ENCODE data around the gene MS4A4A.
"Not testable (repeated sequence)": the region's sequence is repeated elsewhere in the genome, so short reads cannot be mapped to it uniquely, and the experiment has no call there.

MS4A4A gene

DNA sequence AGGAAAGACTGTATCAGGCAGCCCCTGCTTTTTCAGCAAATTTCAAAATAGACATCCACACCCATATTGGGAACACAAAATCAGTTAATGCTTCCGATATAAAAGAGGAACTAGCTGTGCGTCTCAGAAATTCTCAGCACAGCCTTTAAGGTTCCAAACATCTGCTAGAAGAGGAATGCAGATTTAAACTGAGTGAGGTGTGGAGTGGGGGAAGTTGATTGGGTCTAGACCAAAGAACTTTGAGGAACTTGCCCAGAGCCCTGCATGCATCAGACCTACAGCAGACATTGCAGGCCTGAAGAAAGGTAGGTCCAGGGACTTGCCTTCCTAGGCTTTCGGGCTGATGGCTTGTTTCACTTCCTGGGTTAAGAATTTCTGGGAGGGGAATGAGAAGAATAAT lies at the start of gene MS4A4A:
Gene MS4A4A, plus strand, starts transcription at position 255 of the 400 bp plus-strand sequence. Its CDS starts 10 bp downstream, at position 265.
- DNase-seq: peak in 7 of 58 donors; percentile 6 to 34 (median 12)

DNA sequence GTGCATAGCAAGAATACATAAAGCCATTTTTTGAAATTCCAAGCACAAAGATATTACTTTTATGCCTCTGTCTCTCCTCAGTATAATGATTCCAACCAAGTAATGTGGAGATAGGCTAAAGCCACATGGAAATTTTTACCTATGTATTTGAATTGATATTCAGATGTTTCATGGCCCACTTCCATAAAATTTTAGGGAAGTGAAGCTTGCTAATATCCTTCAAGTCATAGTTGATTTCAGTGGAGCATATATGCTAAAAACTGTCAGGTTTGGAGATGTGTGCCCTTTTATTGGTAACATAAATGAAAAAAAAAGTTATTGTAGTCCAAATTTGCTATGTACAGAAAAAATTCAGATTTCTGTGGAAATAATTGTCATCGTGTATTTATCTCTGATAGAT lies 49.8 kb upstream of the MS4A4A start:
- no peak for DNase-seq

DNA sequence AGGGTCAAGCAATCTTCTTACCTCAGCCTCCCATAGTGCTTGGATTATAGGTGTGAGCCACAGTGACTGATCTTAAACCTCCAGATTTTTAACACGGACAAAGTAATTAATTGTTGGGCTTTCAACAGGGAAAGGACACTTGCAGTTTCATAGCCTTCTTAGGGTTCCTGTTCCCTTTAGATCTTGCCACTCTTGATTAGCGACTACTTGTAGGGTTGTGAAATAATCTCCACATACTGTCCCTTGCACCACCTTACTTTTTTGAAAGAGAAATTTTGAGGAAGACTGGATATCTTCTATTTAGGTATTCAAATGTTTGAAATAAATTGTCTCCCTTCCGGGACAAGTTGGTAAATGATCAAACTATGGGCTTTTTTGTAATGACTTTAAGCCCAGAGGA lies 45.1 kb upstream of the MS4A4A start:
- no peak for DNase-seq

DNA sequence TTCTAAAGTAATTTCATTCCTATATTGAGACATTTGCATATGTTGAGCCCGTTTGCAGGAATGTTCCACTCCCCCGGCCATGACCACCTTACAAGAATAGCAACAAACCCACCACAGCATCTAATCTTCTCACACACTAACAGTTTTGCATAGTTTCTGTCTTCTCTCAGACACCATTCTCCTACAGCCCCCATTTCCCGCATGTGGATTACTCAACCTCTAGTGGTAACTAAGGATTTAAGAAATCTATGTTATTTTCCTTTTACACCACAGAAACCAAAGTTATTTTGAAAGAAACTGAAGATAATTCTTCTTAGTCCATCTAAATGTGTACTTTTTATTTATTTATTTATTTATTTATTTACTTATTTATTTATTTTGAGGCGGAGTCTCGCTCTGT lies 39.8 kb upstream of the MS4A4A start:
- no peak for DNase-seq

DNA sequence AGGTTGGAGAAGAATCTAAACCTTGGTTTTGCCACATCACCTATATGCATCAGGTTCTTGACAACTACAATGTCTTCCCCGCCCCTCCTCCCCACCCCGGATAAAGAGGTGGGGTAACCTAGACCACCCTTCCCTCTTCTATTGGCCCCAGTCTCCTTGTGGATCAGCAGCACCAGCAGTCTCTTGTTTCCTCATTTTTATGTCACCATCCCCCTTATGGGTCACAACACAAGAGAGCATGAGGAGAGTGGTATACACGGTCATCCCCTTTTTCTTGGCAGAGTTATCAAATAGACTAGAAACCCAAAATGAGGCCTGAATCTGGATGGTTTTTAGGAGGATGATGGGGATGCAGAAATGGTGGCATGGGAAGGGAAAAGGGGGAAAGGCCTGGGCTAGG lies 38.7 kb upstream of the MS4A4A start:
- no peak for DNase-seq

DNA sequence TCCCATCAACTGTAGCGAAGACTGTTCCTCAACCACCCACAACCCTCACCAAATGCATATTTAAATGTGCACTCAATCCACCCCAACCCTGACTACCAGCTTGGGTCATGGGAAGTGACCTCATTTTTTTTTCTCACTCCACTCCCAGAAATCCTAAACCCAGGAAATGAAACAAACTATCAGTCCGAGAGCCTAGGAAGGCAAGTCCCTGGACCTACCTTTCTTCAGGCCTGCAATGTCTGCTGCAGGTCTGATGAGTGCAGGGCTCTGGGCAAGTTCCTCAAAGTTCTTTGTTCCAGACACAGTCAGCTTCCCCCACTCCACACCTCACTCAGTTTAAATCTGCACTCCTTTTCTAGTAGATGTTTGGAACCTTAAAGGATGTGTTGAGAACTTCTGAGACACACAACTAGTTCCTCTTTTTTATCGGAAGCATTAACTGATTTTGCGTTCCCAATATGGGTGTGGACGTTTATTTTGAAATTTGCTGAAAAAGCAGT lies 37.7 kb upstream of the MS4A4A start, which contains the start of gene MS4A4E:
Gene MS4A4E, minus strand, starts transcription at position 398 of the 500 bp plus-strand sequence. CDS start 13,082 bp downstream, outside the sequence.
- no peak for DNase-seq

DNA sequence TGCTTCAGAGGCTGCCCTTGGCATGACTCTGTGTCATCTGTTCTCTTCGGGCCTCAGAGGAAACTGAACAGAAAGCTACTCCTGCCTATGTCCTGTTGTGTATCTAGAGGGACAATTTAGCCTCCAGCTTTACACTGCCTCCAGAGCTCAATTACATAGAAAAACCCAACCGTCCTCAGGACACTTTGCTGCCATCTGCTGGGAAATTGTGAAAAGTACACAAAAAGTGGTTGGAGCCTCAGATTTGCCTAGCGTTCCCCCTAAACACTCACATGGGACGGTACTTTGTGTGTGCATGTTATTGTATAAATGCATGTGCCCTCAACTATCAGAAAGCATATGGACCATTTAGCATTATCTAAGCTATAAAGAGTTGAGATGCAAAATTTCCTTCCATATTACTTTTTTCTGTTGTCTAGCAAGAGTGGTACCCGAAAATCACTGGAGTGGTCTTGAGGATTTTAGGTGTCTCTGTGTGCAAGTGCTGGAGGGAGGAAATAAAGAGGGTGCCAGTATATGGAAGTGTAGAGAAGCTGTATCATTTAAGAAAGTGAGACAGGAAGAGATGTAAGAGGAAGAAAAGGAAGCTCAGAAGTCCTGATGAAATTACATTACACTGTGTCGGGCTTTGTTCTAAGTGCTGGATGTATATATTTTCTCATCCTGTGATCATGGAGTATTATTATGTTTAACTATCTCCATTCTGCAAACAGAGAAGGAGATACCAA lies 28.8 kb upstream of the MS4A4A start:
- DNase-seq: peak in 3 of 58 donors; percentile 7 to 43 (median 18)

DNA sequence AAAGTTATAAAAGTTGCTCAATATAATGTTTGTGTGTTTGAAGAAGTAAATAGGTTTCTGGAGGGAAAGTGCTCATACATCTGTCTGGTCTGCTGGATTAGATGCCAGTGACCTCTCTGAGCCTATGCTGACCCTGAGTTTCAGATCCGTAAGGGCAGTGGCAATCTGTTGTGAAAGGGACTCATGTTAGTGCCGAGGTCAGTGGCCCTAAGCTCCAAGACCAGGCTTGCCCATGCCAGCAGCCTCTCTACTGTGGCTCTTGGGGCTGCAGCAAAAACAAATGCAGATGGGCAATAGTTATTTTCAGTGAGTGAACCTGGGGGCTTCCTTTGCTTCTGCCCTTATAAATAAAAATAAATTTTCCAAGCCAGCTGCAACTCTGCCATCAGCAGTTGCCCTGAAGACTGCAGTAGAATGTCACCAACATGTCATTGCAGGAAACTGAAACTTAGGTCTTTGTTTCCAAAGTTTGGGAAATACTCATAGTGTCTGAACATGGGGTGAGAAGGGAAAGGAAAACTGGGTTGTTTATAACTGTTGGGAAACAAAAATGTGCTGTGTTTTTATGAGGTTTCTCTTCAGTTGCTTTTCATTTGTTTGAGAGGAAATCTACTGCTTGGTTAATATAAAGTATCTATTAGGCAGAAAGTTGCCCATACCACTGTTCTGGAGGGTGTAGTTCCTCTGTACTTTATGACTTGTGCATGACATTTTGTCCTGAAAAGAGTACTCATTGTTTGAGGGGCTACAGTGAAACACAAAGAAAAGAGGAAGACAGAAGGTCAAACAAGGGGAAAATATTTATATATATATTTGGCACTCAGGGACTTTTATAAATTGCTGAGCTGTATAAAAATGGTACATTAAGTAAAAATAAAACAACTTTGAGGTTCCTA lies 28.0 kb upstream of the MS4A4A start:
- DNase-seq: no peak

DNA sequence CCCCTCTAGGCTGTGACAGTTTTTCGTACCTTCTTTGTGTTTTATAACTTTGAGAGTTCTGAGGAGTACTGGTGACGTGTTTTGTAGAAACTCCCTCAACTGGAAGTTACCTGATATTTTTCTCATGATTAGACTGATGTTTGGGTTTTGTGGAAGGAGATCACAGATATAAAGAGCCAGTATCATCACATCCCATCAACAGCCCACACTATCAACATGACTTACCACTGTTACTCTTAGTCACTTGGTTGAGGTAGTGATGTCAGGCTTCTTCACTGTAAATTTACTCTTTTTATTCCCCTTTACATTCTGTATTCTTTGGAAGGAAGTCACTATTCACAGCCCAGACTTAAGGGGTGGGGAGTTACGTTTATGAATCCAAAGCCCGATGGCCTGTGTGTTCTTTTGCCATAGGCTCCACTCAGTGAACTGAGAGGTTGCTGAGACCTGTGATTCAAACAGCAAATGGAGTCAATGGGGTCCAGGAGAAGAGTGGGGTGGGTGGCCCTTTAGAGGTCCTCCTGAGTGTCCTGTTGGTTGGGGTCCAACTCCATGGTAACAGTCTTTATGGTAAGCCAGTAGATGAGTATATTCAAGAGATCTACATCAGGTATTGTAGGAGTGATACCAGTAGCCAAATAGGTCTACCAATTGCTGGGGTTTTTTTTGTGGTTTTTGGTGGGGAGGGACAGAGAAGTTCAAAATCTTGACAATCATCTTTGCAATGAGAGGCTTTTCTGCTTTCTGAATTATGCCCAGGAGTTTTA lies 22.3 kb upstream of the MS4A4A start:
- no peak for DNase-seq

DNA sequence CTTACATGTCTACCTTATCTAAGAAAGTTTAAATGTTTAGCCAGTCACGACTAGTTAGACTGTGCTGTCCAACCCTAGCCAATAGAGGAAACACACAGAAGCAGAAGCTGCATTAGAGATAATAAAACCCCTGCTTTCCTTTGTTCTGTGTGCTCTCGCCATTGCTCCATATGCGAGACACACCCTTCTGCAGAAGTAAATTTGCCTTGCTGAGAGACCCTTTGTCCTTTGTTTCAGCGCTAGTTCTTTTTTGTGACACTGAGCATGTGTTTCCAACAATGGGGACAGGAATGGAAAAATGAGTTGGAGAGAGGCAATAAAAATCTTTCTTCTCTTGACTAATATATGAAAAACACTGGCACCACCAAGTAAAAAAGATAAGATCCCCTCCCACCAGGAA lies 19.5 kb upstream of the MS4A4A start:
- no peak for DNase-seq

DNA sequence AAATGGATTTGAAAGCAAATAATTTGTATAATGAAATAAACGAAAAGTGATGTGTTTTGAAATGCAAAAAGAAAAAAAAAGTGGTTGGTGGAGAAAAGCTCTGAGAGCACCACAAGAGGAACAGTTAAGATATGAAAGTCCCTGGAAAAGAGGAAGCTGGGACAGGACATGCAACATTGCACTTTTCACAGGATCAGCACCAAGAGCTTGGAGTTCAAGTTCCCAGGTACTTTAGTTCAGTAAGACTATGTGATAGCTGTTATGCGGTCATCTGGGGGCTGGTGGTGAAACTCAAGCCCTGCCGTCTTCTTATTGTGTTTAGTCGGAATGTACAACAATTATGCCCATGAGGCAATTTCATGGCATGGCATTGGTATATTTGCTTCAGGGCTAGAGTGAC lies 17.1 kb upstream of the MS4A4A start:
- DNase-seq: no peak

DNA sequence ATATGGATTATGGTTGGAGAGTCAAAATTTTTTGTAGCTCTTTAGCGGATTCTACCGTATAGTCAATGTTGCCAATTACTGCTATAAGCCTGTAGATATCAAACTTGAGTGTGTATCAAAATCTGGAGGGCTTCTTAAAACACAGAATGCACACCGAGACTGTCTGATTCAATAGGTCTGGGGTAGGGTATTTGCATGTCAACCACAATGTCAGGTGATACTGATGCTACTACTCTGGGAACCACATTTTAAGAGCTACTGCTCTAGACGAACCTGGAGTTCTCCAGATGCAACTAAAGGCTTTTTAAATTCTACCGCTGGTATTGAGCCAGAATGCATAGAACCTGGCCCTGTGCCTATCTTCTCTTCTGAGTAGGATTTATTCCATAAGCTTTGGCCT lies 15.8 kb upstream of the MS4A4A start:
- no peak for DNase-seq

DNA sequence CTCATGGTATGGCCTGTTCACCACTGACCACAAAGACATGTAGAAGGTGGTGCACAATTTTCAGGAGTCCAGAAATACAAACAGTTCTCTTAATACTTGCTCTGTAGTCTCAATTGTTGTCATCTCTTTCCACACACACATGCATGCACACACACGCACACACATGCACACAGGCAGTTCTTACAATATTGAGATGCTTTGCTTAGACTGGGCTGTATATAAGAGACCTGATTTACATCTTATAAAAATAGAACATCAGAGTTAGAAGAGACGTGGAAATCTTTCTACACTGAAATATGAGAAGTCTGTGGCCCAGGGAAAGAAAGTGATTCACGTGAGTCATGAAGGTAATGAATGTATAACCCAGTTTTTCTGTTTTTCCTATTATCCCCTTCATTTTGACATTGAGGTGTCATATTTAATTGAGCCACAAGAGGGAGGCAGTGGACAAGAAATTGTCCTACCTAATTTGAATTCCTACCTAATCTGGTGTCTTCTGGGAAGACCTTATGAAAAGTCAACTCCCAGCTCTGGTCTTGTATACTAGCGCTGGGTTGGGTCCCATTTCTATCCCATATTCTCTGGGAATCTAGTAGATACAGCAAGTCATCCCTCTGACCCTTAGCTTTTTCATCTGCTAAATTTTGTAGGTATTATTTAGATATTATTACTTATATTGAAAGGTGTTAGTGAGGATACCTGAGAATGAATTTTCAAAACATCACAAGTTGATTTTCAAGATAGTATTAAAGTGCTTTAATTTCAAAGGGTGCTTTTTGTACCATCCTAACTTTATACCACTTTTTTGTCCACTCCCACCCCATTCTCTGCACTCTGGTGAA lies 14.9 kb upstream of the MS4A4A start:
- peak in 3 of 58 donors; percentile 8 to 39 (median 33) for DNase-seq

DNA sequence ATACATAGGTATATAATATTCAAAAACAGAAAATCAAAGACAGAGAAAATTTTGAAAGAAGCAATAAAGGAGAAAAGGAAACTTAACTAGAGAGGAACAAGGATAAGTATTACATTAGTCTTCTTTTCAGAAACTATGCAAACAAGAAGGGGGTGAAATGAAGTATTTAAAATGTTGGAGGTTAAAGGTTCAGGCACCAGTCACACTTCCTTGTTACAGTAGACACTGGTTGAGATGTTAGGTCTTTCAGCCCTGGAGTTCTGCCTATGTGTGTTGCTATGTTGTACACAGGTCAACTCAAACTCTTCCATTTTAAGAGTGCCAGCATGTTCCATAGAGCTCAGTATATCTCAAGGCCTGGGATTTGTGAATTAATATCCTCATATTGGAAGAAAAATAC lies 6.0 kb upstream of the MS4A4A start:
- no peak for DNase-seq

DNA sequence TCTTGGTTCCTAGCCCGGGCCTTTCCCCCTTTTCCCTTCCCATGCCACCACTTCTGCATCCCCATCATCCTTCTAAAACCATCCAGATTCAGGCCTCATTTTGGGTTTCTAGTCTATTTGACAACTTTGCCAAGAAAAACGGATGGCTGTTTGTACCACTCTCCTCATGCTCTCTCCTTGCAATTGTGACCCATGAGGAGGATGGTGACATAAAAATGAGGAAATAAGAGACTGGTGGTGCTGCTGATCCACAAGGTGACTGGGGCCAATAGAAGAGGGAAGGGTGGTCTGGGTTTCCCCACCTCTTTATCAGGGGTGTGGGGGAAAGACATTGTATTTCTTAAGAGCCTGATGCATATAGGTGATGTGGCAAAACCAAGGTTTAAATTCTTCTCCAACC lies 1.0 kb downstream of the MS4A4A start:
- no peak for DNase-seq

DNA sequence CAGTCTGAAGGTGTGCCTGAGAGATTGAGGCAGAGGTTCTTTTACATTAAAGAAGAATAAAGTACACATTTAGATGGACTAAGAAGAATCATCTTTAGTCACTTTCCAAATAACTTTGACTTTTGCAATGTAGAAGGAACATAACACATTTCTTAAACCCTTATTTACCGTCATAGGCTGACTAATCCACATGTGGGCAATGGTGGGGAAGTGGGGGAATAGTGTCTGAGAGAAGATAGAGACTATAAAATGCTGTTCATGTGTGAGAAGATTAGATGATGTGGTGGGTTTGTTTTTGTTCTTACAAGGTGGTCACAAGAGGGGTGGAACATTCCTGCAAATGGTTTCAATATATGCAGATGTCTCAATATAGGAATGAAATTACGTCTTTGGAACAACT lies 1.8 kb downstream of the MS4A4A start:
- DNase-seq: no peak

DNA sequence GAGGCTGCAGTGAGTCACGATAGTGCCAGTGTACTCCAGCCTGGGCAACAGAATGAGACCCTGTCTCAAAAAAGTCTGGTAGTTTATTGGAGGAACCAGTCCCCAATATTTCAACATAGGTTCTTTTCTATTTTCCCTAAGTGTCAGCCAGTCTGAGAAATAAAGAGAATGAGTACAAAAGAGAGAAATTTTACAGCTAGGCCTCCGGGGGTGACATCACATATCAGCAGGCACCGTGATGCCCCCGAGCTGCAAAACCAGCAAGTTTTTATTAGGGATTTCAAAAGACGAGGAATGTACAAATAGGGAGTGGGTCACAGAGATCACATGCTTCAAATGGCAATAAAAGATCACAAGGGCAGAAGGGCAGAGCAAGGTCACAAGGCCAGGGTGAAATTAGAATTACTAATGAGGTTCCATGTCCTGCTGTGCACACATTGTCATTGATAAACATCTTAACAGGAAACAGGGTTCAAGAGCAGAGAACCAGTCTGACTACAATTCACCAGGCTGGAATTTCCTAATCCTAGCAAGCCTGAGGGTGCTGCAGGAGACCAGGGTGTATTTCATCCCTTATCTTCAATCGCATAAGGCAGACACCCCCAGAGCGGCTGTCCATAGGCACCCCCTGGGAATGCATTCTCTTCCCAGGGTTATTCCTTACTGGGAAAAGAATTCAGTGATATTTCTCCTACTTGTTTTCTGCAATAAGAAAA lies 5.1 kb downstream of the MS4A4A start:
- not testable (repeated sequence) for DNase-seq

DNA sequence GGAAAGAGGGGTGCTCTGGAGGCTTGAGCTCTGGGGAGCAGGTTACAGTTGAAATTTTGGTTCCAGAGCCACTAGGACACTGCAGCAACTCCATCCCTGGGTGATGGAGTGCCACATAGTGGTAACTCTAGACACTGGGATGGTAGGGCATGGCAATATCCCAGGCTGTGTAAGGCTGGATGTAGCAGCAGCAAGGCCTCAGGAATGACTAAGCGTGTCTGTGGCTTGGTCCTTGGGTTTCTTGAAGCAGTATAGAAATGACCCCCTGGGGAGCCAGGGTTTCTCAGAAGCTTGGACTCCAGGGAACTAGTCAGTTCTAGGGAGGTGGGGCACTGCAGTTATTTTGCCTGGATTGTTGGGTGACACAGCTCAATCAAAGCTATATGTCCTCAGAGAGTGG lies 8.1 kb downstream of the MS4A4A start:
- DNase-seq: no peak

DNA sequence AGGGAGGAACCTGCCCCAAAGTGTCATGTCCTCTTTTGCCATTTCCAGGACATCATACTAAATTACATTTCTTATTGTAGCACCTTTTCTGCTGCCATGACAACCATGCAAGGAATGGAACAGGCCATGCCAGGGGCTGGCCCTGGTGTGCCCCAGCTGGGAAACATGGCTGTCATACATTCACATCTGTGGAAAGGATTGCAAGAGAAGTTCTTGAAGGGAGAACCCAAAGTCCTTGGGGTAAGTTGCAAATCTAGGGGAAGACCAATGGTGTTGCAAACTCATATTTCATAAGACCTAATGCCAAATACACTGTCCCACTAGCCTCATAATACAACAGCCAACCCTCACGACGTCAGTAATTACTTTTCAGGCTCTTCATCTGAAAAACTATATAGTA lies 11.7 kb downstream of the MS4A4A start:
- no peak for DNase-seq

DNA sequence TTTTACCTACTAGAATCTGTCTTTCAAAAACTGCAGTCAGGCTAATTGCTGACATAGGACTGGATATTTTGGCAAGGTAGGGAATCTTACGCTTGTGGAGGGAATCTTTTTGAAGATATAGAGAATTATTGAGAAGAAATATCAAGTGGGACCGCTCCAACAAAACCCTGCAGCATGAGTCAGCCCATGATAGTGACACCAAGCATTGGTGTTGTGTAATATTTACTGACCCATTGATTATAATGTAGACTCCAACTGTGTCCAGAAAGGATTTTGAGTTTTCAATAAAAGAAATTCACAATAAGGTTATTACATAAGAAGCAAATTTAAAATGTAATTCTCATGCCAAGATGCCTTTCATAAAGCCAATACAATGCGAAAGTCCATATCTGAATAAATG lies 20.7 kb downstream of the MS4A4A start:
- no peak for DNase-seq

Data from anterior cingulate cortex (tissue), 58 donors.